Glomerular visceral epithelial cell (primary cell): Measurements from ENCODE around the gene PICK1.

Experiments
- DNase-seq: peaks from one replicate; pipeline ENCODE4 v3.0.0-alpha.2; 2016; ENCODE audit errors: extremely low spot score

The PICK1 gene

DNA sequence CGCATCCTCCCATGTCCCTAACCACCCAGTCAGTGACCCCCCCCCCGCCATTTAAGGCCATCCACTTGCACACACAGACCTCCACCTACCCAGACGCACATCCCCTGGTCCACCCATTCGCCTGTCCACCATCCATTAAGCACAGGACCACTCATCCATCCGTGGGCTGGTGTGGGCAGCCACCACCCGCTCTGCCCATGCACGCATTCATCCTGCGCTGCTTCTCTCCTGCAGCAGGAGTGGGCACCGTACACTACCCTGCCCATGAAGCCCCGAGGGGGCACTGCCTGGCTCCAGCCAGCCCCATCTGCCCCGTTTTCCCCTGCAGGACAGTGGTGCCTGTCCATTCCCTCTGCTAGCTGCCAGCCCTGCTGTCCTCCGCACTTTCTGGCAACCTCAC lies 30.7 kb downstream of the PICK1 start:
- DNase-seq, result no peak

DNA sequence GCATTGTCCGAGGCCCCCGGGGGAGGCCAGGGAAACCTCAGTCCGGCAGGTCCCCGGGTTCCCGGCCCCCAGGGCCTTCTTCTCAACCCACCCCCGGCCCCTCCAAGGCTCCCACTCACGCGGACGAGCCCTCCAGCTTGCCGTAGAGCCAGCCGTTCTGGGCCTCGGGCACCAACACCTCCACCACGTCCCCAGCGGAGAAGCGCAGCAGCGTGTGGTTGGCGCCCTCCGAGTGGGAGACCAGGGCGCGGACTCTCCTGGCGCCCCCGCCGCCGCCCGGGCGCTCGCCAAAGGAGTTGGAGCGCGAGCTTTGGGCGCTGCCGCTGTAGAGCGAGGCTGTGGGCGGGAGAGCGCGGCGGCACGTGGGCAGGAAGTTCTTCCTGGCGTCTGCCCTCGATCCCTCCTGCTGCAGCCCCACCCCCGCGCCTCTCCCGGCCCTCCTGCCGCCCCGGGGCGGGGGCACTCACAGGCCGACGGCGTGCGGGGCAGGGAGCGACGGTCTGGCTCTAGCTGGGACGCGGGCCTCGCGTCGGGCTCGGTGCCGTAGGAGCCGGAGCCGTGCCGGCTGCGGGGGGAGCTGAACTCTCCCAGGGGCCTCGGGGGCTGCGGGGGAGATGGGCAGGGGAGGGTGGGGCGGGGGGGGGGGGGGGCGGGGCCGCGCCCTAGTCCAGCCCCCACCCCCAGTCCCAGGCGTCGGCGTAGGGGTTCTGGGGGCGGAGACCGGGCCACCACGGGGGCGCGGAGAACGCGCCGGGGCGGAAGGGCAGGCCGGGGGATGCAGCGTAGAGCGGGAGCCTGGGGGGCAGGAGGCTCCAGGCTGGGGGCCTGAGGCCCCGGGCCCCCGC lies 31.6 kb downstream of the PICK1 start:
- DNase-seq, result no peak

DNA sequence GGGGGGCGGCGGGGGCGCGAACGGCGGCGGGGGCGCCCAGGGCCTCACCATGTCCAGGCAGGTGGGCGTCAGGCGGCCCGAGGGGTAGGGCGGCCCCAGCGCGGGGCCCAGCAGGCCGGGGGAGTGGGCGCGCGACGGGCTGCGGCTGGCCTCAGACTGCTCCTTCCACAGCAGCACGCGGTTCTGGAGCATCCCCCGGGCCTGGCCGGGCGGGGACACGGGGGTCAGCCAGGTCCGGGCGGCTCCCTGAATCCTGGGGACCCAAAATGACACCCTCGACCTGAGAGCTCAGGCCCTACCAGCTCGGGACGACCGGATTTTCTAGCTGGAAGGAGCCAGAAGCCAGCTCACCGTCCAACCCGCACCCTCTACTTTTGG lies 32.3 kb downstream of the PICK1 start:
- DNase-seq, result no peak

DNA sequence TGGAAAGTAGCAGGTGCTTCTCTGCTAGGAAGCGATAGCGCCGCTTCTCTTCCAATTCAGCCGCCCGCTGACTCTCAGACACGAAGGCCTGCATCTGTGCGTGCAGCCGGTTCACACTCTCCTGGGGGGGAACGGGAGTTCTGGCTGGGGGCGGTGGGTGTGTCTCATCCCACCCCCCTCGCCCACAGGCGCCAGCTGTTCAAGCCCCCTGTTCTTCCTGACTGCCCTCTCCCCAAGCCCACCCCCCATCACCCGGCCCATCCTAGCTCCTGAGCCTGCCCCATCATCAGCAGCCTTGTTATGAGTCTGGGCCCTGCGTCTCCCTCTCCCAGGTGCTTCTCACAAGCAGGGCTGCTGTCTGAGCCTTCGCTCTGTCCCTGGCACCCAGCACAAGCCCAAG lies 39.9 kb downstream of the PICK1 start:
- no peak for DNase-seq

DNA sequence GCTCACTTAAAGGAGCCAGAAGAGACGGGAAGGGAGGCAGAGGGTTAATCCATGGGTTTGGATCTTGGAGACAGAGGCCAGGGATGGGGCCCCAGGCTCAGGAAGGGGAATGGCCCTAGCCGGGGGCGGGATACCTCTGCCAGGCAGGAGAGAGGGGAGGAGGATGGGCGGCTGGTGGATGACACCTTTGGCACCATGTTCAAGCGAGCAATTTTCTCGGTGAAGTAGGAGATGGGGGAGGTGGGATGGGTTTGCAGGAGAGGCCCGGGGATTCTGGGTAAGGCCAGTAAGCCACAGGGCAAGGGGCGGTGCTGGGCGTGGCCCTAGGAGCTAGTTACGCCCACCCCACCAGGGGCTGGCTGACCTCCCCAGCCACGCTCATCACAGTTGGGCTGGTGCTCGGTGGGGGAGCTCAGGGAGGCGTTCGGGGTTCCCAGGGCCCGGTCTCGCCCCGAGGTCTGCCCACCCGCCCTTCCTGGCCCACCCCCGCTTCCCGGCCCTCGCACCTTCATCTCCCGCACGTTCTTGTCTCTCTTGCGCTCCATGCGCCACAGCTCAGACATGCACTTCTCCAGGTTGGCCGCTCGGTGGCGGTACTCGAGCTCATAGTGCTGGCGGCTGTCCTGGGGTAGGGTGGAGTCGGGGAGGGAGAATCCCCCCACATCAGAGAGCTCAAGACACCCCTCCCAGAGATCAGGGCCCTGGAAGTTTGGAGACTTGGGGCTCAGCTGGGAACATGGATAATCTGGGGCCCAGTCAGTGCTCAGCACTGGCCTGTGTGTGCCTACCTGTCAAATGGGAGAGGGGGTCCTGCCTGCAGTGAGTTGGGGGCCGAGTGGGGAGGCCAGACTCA lies 40.6 kb downstream of the PICK1 start:
- no peak for DNase-seq

DNA sequence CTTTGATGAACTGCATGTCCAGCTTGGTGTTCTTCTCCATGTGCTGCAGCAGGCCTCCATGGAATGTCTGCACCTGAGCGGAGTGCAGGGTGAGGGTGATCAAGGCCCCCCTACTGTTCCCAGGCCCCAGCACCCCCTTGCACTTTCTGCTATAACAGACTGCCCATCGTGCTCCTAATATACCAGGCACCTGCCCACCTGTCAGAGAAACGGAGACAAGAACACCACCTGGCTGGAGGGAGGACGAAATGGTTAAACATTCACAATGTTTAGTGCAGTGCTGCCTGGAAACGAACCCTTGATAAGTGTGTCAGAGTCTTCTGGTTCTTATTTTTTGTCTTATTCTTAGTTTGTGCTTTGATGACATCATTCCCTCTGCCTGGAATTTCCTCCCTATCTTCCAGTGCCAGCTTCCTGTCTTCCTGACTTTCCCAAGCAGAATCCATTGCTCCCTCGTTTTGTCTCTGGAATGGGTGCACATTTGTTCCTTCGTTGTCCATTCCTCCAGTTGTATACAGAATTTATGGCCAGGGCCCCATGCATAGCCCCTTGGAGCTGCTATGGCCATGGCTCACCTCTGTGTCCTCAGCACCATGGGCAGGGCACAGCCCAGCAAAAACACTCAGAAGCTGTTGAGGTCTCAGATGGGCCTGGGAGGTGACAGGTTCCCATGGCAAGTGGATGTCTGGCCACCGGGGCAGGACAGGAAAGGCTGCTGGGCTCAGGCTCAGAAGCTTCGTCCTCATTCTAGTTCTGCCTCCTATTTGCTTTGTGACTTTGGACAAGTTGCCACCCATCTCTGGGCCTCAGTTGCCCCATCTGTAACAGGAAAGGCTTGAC lies 41.4 kb downstream of the PICK1 start:
- DNase-seq, result peak; percentile 40

DNA sequence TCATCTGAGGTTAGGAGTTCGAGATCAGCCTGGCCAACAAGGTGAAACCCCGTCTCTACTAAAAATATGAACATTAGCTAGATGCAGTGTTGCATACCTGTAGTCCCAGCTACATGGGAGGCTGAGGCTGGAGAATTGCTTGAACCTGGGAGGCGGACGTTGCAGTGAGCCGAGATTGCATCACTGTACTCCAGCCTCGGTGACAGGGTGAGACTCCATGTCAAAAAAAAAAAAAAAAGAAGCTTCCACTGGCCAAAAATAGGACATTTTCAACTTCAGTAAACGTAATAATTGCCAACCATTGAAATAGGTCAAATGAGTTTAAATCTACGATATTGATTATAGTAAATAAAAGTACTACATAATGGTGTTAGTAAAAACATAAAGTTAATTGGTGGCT lies 46.4 kb downstream of the PICK1 start:
- no peak for DNase-seq

DNA sequence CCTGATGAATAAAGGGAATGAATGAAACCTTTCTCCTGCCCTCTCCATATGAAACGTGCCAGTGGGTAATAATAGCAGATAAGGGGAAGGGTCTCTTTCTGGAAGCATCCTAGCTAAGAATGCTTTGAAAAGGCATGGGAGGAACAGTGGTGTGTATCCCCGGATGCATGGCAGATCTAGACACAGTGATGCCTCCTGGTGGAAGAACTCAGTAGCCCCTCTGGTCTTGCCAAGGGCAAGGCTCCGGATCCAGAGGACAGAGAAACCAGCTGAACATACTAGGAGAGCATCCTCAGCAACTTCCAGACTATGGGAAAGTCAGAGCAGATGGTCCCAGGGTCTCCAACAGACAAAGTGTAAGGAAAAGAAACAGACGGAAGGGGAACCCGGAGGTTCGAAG lies 46.9 kb downstream of the PICK1 start:
- no peak for DNase-seq

DNA sequence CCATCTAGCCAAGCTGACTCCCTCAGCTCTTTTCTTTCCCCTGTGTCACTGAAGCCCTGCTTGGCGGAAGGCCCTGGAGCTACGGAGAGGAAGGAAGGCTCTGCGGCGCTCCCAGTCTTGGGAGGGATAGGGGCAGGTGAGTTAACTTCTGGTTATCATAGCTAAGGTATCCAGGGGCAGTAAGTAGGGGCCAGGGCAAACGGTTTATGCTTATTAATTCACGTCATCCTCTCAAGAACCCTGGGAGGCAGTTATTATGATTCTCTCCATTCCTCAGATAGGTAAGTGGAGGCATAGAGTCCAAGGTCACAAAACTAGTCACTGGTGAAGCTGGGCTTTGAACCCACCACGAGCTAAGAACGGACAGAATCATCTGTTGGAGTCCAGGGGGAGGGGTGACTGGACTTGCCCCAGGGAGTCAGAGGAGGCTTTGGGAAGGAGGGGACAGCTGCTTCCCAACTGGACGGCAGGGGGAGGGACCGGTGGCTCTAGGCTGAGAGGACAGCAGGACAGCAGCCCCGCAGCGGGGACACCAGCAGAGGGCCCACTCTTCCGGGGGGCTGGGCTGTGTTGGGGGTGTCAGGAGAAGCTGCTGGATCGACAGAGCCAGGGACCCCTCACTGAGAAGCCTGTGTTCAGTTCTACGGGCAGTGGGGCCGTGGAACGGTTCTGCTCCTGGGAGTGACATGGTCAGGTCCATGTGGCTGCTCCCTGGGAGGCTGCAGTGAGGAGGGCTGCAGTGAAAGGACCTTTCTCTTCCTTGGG lies 49.8 kb downstream of the PICK1 start:
- DNase-seq, result no peak

DNA sequence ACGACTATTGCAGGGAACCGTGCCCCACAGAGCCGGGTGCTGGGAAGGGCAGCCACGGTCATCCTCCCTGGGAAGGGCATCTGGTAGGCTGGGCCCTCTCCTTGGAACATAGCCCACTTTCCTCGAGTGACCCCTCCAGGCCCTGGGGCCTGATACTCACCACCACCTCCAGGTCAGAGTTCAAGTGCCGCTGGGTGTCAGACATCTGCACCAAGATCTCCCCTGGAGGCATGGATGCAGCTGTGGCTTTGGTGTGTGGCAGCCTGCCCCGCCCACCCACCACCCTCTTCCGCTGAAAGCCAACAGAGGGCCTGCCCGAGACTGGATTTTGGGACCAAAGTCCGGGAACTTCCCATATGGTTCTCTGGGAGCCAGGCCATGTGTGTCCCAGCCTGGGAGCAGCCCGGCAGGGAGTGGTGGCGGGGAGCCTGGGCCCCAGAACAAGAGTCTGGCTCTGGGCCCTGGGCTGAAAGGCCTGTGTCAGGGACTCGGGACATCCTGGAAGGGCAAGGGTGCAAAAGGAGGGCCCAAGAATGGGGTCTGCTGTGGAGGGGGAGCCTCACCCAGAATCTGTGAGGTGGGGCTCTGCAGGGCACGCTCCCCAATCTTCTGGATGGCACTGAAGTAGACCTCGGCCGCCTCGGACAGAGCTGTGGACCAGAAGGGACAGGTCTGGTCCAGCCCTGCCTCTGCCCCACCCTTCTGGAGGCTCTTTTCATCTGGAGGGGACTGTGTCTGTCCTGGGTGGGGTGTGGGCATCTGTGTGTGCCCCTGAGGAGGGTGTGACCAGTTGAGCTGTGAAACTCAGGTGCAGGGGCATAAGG lies 50.7 kb downstream of the PICK1 start:
- DNase-seq, result no peak

DNA sequence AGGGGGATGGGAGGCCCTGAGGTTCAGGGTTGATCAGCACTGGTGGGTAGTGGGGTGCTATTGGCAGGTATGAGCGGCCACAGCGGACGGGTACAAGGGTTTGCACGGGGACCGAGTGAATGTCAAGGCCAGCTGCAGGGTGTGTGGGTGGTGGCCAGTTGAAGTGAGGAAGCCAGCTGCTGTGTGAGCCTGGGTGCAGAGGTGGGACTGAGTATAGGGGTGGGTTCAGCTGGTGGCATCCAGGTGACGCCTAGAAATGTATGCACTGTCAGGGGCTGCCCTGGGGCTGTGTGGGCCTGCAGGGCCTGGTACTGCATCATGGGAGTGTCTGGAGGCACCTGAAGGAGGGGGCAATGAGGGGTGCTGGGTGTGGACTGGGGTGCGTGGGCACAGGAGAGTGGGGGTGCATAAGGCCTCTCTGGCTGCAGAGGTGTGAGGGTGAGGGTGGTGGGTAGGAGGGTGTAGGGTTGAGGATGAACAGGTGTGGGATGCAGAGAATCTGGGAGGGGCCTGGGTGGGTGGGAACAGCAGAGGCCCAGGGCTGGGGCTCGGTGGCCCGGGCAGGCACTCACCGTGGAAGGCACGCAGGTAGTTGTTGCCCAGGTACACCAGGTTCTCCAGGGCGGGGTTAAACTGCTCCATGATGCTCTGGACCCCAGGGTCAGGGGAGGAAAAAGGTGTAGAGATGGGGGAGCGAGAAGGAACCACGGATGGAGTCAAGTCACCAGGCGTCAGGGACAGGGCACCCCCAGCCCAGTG lies 51.5 kb downstream of the PICK1 start:
- no peak for DNase-seq

DNA sequence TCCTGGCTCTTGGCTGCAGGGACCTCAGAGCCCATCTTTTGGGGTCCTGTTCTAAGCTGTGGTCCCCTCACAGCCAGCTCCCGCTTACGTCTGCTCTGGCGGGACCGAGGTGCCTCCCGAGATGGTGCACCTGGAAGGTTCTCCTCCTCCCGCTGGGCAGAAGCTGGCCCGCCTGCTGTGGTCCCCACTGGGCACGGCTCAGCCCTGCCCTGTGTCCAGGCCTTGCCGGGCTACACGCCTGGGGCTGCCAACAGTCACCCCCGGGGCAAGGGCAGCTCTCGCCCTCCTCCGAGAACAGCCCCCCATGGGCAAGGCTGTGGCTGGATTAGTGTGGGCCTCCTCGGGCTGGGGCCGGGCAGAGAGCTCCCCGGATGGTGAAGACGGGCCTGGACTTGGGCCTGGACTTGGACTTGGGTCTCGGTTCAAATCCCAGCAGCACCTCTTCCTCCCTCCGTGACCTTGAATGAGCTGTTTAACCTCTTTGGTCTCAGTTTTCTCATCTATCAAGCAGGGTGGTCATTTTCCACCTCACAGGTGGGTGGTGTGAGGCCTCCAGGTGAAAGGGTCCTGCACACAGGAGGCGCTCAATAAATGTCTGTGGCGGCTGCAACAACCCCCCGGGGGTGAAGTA lies 52.3 kb downstream of the PICK1 start:
- no peak for DNase-seq

DNA sequence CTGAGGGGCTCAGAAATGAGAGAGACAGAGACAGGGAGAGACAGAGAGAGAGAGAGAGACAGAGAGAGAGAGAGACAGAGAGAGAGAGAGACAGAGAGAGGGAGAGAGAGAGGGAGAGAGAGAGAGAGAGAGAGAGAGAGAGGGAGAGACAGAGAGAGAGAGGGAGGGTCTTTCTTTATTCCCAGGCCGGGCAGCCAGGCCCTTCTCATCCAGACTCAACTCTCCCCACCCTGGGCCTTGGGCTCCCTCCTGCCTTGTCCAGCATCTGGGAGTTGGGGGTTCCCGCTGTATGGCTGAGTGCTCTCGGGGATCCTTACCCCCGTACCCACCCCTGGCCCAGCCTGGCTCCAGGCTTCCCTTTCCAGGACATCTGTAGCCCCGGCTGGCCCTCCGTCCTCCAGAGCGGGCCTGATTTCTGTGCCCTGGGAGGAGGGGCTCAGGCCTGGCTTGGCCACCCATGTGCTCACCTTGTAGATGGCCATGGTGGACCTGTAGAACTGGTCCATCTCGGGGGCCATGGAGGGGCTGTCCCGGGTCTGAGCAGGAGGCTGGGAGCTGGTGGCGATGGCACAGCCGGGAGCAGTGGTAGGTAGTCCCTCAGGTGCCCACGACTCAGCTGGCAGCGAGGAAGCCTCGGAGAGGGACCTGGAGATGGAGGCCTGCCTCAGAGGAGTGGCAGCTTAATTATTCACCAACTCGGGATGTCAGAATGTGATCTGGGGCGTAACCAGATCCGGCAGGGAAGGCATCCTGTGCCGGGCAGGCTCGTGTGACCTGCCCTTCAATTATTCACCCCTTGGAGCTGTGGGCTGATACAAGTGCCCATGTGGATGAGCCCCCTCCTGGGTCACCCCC lies 53.0 kb downstream of the PICK1 start, which contains the start of gene BAIAP2L2:
BAIAP2L2 (minus strand) TSS at position 677 of the 855 bp plus-strand sequence; CDS start at position 518, 159 bp downstream.
- peak; percentile 84 for DNase-seq

DNA sequence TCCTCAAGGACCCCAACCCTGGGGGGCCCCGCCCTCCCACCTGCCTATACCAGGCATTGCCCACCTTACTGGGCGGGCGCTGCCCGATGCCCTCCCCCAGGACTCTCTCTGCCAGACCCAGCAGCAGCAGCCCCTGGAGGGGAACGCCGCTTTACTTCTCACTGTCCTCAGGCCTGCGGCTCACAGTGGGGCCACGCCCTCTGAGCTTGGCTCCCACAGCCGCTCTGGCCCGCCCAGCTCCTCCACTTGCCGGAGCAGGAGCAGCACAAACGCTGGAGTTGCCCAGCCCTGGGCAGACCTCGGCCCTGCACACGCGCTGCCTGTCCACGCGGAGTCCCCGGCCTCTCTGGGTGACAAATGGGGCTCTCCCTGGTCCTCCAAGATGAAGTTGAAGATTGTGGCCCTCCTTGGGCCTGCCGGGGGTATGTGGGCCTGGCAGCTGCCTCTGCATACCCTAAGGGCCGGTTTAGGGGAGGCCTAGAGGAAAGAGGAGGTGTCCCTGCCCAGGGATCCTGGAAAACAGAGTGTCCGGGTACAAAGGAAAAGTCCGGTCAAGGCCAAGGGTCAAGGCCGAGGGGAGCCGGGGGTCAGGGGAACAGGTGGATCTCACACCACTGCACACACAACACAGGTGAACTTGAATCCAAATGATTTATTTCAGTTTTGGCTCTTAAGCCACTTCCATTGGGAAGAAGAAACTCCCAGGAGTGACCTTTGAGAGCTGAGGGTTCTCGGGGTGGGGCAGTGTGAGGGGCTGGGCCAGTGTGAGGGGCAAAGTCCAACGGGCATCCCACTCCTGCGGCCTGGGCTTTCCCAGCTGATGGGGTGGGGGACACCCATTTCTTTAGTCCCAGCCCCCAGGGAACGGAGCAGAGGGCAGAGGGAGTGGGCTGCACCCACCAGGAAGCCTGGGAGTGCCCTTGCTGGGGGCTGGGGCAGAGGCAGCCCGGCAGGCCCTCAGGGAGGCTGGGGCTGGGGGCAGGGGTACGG lies 54.0 kb downstream of the PICK1 start:
- peak; percentile 86 for DNase-seq

DNA sequence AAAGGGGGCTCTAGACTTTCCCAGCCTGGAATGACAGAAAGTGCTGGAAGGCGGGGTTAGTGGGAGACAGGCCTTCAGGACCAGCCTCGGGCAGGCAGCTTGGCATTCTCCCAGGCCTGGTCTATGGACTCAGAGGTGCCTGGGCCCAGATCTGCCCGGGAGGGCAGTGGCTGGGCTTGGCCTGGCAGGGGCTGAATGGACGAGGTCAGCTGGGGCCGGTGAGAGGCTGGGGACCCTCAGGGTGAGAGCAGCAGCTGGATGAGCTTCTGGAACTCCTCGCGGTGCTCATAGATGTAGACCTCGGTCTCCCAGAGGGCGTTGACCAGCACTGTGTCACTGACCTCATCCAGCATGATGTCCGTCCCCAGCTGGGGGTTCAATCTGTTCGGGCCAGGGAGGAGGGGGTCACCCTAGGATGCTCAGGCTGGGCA lies 54.7 kb downstream of the PICK1 start:
- DNase-seq, result no peak

DNA sequence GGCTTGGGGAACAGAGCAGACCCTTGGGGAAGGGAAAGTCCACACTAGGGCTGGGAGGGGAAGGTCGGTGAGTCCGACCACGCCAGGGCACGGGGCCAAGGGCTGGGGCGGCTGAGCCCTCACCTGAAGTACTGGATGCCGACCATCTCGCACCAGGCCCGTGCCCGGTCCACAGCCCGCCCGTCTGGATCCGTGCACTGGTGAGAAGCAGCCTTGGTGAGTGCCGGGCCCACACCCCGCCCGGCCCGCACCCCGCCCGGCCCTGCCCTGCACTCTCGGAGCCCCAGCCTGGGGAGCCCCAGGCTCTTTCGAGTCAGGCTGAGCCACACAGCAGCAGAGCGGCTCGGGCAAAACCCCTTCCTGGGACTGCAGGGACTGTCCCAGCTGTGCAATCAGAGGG lies 55.2 kb downstream of the PICK1 start:
- DNase-seq, result no peak
